NCI-H2081 (cell line): ENCODE results near the gene ADD3.

Source experiments
- DNase-seq, 2 experiments: peaks; one replicate each; lab custom pipeline; 2025; lab: John Stamatoyannopoulos, UW

ADD3 gene

GRCh38 chr10:110068780-110069179, 61.0 kb downstream of the ADD3 start:
- DNase-seq: no peak

- peak in 1 of 2 experiments; percentile 42 for DNase-seq
Measured at GRCh38 chr10:110069502-110069982, 61.8 kb downstream of the ADD3 start.

- no peak for DNase-seq
Measured at GRCh38 chr10:110073896-110074295, 66.1 kb downstream of the ADD3 start.

- DNase-seq: no peak
Measured at GRCh38 chr10:110074298-110074697, 66.5 kb downstream of the ADD3 start.

GRCh38 chr10:110074758-110075671, 67.2 kb downstream of the ADD3 start:
- no peak for DNase-seq

- no peak for DNase-seq
Measured at GRCh38 chr10:110075686-110076085, 67.9 kb downstream of the ADD3 start.

GRCh38 chr10:110076559-110077318, 69.0 kb downstream of the ADD3 start:
- DNase-seq: no peak

- no peak for DNase-seq
Measured at GRCh38 chr10:110077436-110078130, 69.8 kb downstream of the ADD3 start.

GRCh38 chr10:110078317-110078716, 70.5 kb downstream of the ADD3 start:
- DNase-seq: no peak

GRCh38 chr10:110081911-110082310, 74.1 kb downstream of the ADD3 start:
- DNase-seq: peak in 1 of 2 experiments; percentile 47

GRCh38 chr10:110083884-110084283, 76.1 kb downstream of the ADD3 start:
- DNase-seq: no peak

GRCh38 chr10:110087682-110088081, 79.9 kb downstream of the ADD3 start:
- DNase-seq: no peak

GRCh38 chr10:110088367-110089104, 80.8 kb downstream of the ADD3 start:
- DNase-seq: no peak

- DNase-seq: no peak
Measured at GRCh38 chr10:110091830-110092229, 84.0 kb downstream of the ADD3 start.

GRCh38 chr10:110093722-110094121, 85.9 kb downstream of the ADD3 start:
- no peak for DNase-seq

GRCh38 chr10:110094786-110095185, 87.0 kb downstream of the ADD3 start:
- no peak for DNase-seq

GRCh38 chr10:110101464-110102144, 93.8 kb downstream of the ADD3 start:
- no peak for DNase-seq

- DNase-seq: no peak
Measured at GRCh38 chr10:110103921-110104461, 96.2 kb downstream of the ADD3 start.

GRCh38 chr10:110105873-110106272, 98.1 kb downstream of the ADD3 start:
- no peak for DNase-seq

- no peak for DNase-seq
Measured at GRCh38 chr10:110107430-110107829, 99.6 kb downstream of the ADD3 start.

- no peak for DNase-seq
Measured at GRCh38 chr10:110107887-110108286, 100.1 kb downstream of the ADD3 start.
